HL-60 (cell line): ENCODE data around the gene RASIP1.
"Not testable (repeated sequence)": the region's sequence is repeated elsewhere in the genome, so short reads cannot be mapped to it uniquely, and the experiment has no call there.

Experiments used
- DNase-seq, 2 experiments: peaks; one replicate each; pipeline ENCODE4 v3.0.0-alpha.2; 2010 to 2020; ENCODE audit warnings: low read depth in 1 of 2, low spot score in 1 of 2
- H3K27ac ChIP-seq: fragments of 250-450 bp; sonication (Bioruptor Pico); replicated peaks from 2 replicates; pipeline ENCODE4 v1.5.1; 2020; ENCODE audit warnings: mild to moderate bottlenecking, moderate library complexity
- H3K27me3 ChIP-seq: fragments of 250-450 bp; sonication (Bioruptor Pico); 2 replicates; pipeline ENCODE4 v1.5.1; 2021; ENCODE audit warnings: mild to moderate bottlenecking, moderate library complexity; ENCODE audit not compliant: insufficient read depth, poor library complexity, severe bottlenecking
- H3K4me3 ChIP-seq: replicated peaks from 2 replicates; pipeline ENCODE4 v1.5.1; 2011; ENCODE audit warnings: mild to moderate bottlenecking, control low read depth, low read length; ENCODE audit not compliant: insufficient read depth
- GABPA ChIP-seq: IDR thresholded peaks from 2 replicates; pipeline ENCODE4 v1.6.1; 2012; ENCODE audit warnings: low read depth
- POLR2AphosphoS5 ChIP-seq: IDR thresholded peaks from 2 replicates; pipeline ENCODE4 v1.6.1; 2012; ENCODE audit warnings: low read depth
- REST ChIP-seq: IDR thresholded peaks from 2 replicates; pipeline ENCODE4 v1.6.1; 2012; ENCODE audit warnings: low read depth; ENCODE audit not compliant: insufficient replicate concordance
- SPI1 ChIP-seq: IDR thresholded peaks from 2 replicates; pipeline ENCODE4 v1.6.1; 2012; ENCODE audit warnings: low read depth, mild to moderate bottlenecking, borderline replicate concordance
- TF ChIP-seq, protein P1 (sequence below): IDR thresholded peaks from one replicate; pipeline ENCODE4 v1.5.1; 2011; ENCODE audit warnings: low read length, control low read depth, inconsistent platforms; ENCODE audit not compliant: insufficient read depth

RASIP1 gene

GRCh38 chr19:48689449-48689848 is 51.0 kb downstream of the RASIP1 start:
- H3K27ac ChIP-seq, result no peak overlapping the region
- no peak for TF ChIP-seq POLR2AphosphoS5
- no peak for TF ChIP-seq GABPA
- TF ChIP-seq, protein P1, sequence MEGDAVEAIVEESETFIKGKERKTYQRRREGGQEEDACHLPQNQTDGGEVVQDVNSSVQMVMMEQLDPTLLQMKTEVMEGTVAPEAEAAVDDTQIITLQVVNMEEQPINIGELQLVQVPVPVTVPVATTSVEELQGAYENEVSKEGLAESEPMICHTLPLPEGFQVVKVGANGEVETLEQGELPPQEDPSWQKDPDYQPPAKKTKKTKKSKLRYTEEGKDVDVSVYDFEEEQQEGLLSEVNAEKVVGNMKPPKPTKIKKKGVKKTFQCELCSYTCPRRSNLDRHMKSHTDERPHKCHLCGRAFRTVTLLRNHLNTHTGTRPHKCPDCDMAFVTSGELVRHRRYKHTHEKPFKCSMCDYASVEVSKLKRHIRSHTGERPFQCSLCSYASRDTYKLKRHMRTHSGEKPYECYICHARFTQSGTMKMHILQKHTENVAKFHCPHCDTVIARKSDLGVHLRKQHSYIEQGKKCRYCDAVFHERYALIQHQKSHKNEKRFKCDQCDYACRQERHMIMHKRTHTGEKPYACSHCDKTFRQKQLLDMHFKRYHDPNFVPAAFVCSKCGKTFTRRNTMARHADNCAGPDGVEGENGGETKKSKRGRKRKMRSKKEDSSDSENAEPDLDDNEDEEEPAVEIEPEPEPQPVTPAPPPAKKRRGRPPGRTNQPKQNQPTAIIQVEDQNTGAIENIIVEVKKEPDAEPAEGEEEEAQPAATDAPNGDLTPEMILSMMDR, result no peak
- no peak for TF ChIP-seq SPI1
- TF ChIP-seq REST, result no peak
- H3K4me3 ChIP-seq, result no peak overlapping the region
- DNase-seq, result no peak
- H3K27me3 ChIP-seq, result no peaks in the 10 kb centered on the region

DNA sequence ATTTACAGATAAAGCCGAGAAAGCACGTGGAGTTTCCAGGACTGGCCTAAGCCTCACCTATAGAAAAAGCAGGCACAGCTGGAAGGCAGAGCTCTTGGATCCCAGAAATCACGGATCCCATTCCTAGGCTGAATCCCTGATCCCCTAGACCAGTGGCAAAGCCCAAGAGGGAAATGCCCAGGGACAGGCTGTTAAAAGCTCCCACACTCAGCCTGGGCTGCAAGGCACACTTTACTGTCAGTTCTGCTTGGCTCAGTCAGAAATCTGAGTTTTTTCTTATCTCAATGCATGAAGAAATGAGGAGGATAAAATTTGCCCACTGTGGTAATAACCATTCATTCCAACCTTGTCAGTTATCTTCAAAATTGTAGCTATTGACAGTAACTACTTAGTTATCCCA is 52.6 kb downstream of the RASIP1 start:
- TF ChIP-seq, protein P1, result no peak
- TF ChIP-seq SPI1, result no peak
- TF ChIP-seq GABPA, result no peak
- TF ChIP-seq REST, result no peak
- no peak for TF ChIP-seq POLR2AphosphoS5
- Histone ChIP-seq H3K27ac (no peak overlapping the region), H3K4me3 (no peak overlapping the region), H3K27me3 (no peaks in the 10 kb centered on the region)
- no peak for DNase-seq

DNA sequence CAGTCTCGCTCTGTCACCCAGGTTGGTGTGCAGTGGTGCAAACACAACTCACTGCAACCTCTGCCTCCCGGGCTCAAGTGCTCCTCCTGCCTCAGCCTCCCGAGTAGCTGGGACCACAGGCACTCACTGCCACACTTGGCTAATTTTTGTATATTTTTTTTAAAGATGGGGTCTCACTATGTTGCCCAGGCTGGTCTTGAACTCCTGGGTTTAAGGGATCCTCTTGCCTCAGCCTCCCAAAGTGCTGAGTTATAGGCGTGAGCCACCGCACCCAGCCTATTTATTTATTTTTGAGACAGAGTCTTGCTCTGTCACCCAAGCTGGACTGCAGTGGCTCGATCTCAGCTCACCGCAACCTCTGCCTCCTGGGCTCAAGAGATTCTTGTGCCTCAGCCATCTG is 53.8 kb downstream of the RASIP1 start:
- not testable (repeated sequence) for DNase-seq, H3K27ac ChIP-seq, H3K27me3 ChIP-seq

DNA sequence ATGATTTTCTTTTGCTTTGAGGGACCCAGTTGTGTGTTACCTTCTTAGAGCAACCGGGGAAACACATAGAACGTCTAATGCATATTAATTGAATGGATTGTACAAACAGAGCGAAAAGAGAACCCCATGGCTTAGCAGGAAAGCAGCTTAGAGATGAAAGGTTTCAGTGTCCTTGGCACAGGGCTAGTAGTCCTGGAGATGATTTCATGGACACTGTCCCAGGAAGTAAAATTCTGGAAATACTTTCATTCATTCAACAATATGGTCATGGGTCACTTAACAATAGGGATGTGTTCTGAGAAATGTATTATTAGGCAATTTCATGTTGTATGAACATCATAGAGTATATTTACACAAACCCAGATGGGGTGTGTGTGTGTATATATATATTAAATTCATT is 54.3 kb downstream of the RASIP1 start:
- no peaks in the 10 kb centered on the region for H3K27me3 ChIP-seq
- TF ChIP-seq GABPA, result no peak
- TF ChIP-seq, protein P1, result no peak
- no peak for TF ChIP-seq POLR2AphosphoS5
- TF ChIP-seq REST, result no peak
- no peak for TF ChIP-seq SPI1
- no peak for DNase-seq
- no peak overlapping the region for H3K4me3 ChIP-seq
- no peak overlapping the region for H3K27ac ChIP-seq

More for the DNA sequence above, 53.8 kb downstream of the RASIP1 start:
- not testable (repeated sequence) for H3K4me3 ChIP-seq
